ENCODE measurements around the gene FAF1. TPM values are rescaled to one million over a fixed set of nuclear protein-coding genes. Genes with fewer than 3 reads are reported as not detected.

The FAF1 gene
- total and polyA plus RNA-seq, 4 donors: 27.2 to 51.6 (median 37.1) TPM

- Histone ChIP-seq H3K9me3 (ENCODE audit: control insufficient read depth in 4 of 4, insufficient read depth in 3 of 4, low read length in 3 of 4) (no peaks in the 10 kb centered on the region), H3K27ac (ENCODE audit: low read depth in 1 of 2, low read length in 1 of 2) (no peak overlapping the region), H3K27me3 (ENCODE audit: control insufficient read depth in 3 of 3, insufficient read depth in 3 of 3, low read length in 2 of 3) (no peaks in the 10 kb centered on the region), H3K36me3 (ENCODE audit: control insufficient read depth in 4 of 4, insufficient read depth in 4 of 4, low read length in 4 of 4) (peaks cover 0 to 12% (median 1%) of the 10 kb centered on the region in 4 donors), H3K4me1 (ENCODE audit: control insufficient read depth in 5 of 5, insufficient read depth in 5 of 5, low read length in 5 of 5) (no peaks in the 10 kb centered on the region), H3K9ac (ENCODE audit: insufficient read depth in 1 of 2, low read length in 2 of 2) (no peak overlapping the region), H3K4me3 (no peak overlapping the region)
- DNase-seq: no peak
- TF ChIP-seq CTCF (IDR thresholded peaks at IDR 0.05; ENCODE audit: control extremely low read depth, extremely low read depth): no peak
- no peak for ATAC-seq (ENCODE audit: insufficient read depth, low FRiP score)
These were observed 442.6 kb downstream of the FAF1 start for GRCh38 chr1:50517488-50517887.

GRCh38 chr1:50516056-50516455 lies 444.0 kb downstream of the FAF1 start:
- no peak overlapping the region for H3K27ac ChIP-seq (ENCODE audit: low read depth in 1 of 2, low read length in 1 of 2)
- no peak for TF ChIP-seq CTCF (IDR thresholded peaks at IDR 0.05; ENCODE audit: control extremely low read depth, extremely low read depth)
- no peaks in the 10 kb centered on the region for H3K27me3 ChIP-seq (ENCODE audit: control insufficient read depth in 3 of 3, insufficient read depth in 3 of 3, low read length in 2 of 3)
- H3K4me3 ChIP-seq: no peak overlapping the region
- H3K36me3 ChIP-seq (ENCODE audit: control insufficient read depth in 4 of 4, insufficient read depth in 4 of 4, low read length in 4 of 4): peaks cover 0 to 10% (median 1%) of the 10 kb centered on the region in 4 donors
- DNase-seq (no peak), ATAC-seq (ENCODE audit: insufficient read depth, low FRiP score) (no peak)
- H3K9ac ChIP-seq (ENCODE audit: insufficient read depth in 1 of 2, low read length in 2 of 2): no peak overlapping the region
- 94 to 95% methylated on average over 3 of the region's 3 CpGs for WGBS, 2 donors
- H3K9me3 ChIP-seq (ENCODE audit: control insufficient read depth in 4 of 4, insufficient read depth in 3 of 4, low read length in 3 of 4): no peaks in the 10 kb centered on the region
- H3K4me1 ChIP-seq (ENCODE audit: control insufficient read depth in 5 of 5, insufficient read depth in 5 of 5, low read length in 5 of 5): no peaks in the 10 kb centered on the region

- Histone ChIP-seq H3K9ac (ENCODE audit: insufficient read depth in 1 of 2, low read length in 2 of 2) (no peak overlapping the region), H3K27me3 (ENCODE audit: control insufficient read depth in 3 of 3, insufficient read depth in 3 of 3, low read length in 2 of 3) (no peaks in the 10 kb centered on the region), H3K36me3 (ENCODE audit: control insufficient read depth in 4 of 4, insufficient read depth in 4 of 4, low read length in 4 of 4) (peaks cover 0 to 21% (median 2%) of the 10 kb centered on the region in 4 donors), H3K27ac (ENCODE audit: low read depth in 1 of 2, low read length in 1 of 2) (no peak overlapping the region), H3K9me3 (ENCODE audit: control insufficient read depth in 4 of 4, insufficient read depth in 3 of 4, low read length in 3 of 4) (peaks cover 0 to 7% (median 3%) of the 10 kb centered on the region in 4 donors), H3K4me1 (ENCODE audit: control insufficient read depth in 5 of 5, insufficient read depth in 5 of 5, low read length in 5 of 5) (no peaks in the 10 kb centered on the region), H3K4me3 (no peak overlapping the region)
- TF ChIP-seq CTCF (IDR thresholded peaks at IDR 0.05; ENCODE audit: control extremely low read depth, extremely low read depth): no peak
- ATAC-seq (ENCODE audit: insufficient read depth, low FRiP score): no peak
- no peak for DNase-seq
These were observed 452.0 kb downstream of the FAF1 start for GRCh38 chr1:50508040-50508586.

GRCh38 chr1:50505427-50505826 lies 454.6 kb downstream of the FAF1 start:
- no peak overlapping the region for H3K9ac ChIP-seq (ENCODE audit: insufficient read depth in 1 of 2, low read length in 2 of 2)
- no peak overlapping the region for H3K4me3 ChIP-seq
- H3K4me1 ChIP-seq (ENCODE audit: control insufficient read depth in 5 of 5, insufficient read depth in 5 of 5, low read length in 5 of 5): no peaks in the 10 kb centered on the region
- DNase-seq (no peak), ATAC-seq (ENCODE audit: insufficient read depth, low FRiP score) (no peak)
- no peaks in the 10 kb centered on the region for H3K27me3 ChIP-seq (ENCODE audit: control insufficient read depth in 3 of 3, insufficient read depth in 3 of 3, low read length in 2 of 3)
- peaks cover 0 to 21% (median 2%) of the 10 kb centered on the region in 4 donors for H3K36me3 ChIP-seq (ENCODE audit: control insufficient read depth in 4 of 4, insufficient read depth in 4 of 4, low read length in 4 of 4)
- H3K27ac ChIP-seq (ENCODE audit: low read depth in 1 of 2, low read length in 1 of 2): no peak overlapping the region
- peaks cover 0 to 7% (median 3%) of the 10 kb centered on the region in 4 donors for H3K9me3 ChIP-seq (ENCODE audit: control insufficient read depth in 4 of 4, insufficient read depth in 3 of 4, low read length in 3 of 4)
- no peak for TF ChIP-seq CTCF (IDR thresholded peaks at IDR 0.05; ENCODE audit: control extremely low read depth, extremely low read depth)
